ENCODE data around the gene UBXN6. TPM values are rescaled to one million over a fixed set of nuclear protein-coding genes. Genes with fewer than 3 reads are reported as not detected.

Gene UBXN6

Small RNA genes within 50 kb of the gene (small RNA-seq; reads per million reads assigned to genes)
- gene MIR4746, result not detected

Data from skeletal muscle satellite cell (primary cell).